LoVo (cell line): ENCODE data around the gene GPSM3.
A peak's percentile ranks its signal among the peaks of the same experiment; 100 is the strongest.

Source experiments
- DNase-seq: peaks from one replicate; pipeline ENCODE4 v3.0.0-alpha.2; 2016; ENCODE audit warnings: low spot score

Gene GPSM3

DNA sequence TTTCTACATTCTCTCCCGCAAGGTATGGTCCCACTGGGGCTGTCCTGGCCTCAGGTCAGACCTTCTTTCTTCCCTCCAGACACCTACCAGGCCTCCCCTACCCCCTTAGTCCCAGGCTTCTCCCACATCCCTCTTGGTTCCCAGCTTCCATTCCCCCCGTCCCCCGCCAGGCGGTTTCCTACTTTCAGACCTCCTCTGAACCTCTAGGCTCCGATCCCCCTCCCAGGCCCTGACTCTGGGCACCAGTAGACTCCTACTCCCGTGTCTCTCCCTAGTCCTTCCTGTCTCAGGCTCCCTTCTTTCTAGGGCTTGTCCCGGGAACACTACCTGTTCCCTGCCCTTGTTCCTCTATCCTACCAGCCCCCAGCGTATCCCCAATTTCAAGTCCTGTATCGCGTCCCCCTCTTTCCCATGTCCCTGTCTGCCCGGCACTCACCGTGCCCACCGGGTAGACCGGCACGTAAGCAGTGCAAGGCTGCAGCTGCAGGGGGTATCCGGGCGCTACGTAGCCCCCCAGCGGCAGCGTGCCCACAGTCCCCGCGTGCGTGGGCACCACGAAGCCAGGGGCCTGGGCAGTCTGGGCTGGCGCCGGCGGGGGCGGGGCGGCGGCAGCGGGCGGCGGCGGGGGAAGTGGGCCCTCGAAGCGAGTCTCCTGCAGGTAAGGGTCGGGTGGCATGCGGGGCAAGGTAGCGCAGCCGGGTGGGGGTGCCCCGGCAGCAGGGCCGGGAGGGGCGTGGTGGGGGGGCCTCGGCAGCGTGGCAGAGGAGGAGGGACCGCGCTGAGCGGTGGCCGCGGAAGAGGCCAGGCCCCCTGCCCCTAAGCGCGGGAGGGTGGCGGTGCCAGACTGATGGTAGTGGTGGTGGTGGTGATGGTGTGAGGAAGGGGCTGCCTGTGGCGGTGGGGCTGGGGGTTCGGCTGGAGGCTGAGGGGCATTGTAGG, 42.2 kb downstream of the GPSM3 start:
- no peak for DNase-seq

DNA sequence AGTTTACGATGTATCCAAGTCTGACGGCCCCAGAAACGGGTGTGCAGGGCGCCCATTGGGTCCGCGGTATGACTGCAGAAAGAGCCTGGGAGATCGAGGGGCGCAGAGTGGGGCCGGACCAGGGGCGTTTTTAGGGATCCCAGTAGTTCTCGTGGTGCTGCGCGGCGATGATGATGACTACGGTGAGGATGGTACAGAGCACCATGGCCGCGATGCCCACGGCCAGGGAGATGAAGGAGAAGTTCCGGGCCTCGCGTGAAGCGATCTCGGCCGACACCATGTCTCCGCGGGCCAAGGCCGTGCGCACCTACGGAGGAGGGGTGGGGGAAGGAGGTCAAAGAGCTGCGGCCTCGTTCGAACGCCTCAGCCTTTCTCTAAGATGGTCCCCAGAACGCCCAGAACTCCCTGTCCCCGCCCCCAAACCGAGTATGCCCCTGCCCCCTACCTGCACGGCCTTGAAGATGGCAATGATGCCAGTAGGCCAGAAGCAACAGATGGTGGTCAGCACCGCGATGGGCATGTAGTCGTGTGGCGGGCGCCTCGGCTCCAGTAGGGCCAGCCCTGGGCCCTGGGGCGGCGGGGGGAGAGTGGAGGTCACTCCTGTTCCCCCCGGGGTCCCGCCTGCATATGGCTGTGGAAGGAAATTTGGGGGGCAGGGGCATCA, 43.2 kb downstream of the GPSM3 start:
- no peak for DNase-seq

DNA sequence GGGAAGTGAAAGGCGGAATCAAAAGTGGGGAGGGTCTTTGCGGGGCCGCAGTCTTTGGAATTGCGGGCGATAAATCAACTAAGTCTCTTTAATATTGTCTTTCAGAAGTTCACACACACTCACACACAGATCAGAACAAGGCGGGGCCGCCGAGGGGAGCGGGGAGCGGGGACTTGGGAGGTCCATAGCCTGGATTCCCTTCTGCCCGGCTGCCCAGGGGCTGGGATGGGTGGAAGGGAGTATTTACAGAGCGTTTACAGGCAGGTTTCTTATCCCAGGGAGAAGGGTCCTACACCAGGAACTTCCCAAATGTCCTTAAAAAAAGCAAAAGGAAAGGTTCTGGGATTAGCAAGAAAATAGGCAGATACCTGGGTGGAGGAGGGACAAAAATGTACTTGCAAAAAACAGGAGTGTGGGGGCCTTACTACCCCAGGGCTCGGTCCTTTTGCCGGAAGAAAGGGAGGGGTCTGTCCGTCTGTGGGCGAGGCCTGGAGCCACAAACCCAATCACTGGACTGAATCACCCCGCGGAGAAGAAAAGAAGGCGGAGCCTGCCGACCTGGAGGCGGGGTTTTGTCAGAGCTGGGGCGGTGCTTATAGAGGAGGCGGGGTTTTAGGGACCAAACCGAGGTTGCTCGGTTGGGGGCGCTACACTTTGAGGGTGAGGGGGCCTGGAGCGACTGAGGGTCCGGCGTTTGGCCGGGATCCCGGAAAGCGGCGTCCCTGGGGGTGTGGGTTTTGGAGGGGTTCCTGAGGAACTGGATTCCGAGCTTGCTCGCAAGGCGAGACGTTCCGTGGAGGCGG, 44.0 kb downstream of the GPSM3 start:
- DNase-seq = no peak

DNA sequence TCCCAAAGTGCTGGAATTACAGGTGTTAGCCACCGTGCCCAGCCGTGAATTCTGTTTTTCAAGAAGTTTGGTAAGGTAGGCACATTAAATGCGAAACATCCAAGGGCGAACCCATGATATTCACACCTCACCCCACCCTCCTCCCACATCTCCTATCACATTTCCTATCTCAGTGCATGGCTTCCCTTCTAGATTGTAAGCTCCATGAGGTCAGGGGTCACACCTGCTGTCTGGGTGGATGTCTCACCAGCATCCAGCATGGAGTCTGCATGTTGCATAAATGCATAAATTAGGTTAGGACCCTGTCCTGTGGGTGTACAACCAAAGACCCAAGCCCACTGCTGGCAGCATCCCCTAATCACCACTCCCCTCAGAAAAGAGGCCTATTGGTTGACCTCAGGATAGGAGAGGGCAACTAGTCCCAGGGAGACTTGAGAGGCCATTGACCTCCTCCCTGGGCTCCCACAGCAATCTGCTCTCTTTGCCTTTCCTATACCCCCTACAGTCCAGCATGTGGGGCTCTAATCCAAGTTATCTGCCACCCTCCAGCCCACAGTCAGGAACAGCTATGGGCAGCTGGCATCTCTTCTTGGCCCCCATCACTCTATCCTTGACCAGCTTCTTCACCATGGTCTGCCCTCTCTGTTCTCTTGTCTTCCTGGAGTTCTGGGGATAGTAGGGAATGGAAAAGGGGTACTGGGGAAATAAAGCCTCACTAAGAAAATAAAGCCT, 44.9 kb downstream of the GPSM3 start:
- DNase-seq = no peak

DNA sequence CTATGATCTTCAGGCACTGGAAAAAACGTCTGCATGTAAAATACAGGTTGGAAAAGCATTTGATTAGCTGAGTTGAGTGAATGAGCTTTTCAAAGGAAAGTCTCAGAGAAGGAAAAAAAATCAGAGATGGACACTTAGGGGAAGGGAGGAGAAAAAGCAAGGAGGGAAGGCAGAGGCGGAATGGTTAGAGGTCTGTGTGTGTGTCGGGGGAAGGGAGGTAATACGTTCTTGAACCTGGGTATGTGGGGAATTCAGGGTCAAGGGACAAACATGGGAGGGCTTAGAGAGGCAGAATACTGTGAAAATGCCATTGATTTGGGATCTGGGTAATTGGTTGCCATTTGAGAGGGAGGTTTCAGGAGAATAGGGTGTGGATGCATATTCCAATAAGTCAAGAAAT, 45.8 kb downstream of the GPSM3 start:
- DNase-seq = no peak

DNA sequence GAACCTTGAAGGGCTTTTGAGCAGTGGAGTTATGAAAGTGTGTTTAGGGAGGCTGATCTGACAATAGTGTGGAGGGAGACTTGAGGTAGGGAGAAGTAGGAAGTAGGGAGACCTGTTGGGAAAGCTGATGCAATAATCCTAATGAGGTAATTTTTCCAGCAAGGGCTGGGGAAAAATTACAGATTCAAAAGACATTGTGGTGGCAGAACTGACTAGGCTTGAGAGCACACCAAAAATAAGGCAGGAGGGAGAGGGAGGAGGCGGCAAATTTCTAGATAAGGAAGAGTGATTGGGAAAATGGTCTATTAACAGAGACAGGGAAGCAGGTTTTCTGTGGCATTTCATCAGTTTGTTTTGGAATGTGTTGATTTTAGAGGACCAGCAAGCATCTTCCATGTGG, 46.2 kb downstream of the GPSM3 start:
- DNase-seq = no peak

DNA sequence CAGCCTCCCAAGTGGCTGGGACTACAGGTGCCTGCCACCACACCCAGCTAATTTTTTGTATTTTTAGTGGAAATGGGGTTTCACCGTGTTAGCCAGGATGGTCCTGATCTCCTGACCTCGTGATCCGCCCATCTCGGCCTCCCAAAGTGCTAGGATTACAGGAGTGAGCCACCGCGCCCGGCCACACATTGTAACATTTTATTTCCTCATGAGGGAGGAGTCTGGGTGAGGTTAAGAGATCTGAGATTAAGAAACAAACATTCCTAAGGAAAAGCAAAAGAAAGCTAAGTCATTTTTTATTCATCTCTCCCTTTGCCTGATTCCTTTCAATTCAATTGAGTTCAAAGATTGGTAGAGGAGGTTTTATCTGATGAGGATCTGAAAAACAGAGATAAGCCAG, 48.2 kb downstream of the GPSM3 start:
- DNase-seq = peak; percentile 19
